Measurements from ENCODE around the gene CEP19.
A peak's percentile ranks its signal among the peaks of the same experiment; 100 is the strongest.
"Not testable (repeated sequence)": the region's sequence is repeated elsewhere in the genome, so short reads cannot be mapped to it uniquely, and the experiment has no call there.

Gene CEP19

GRCh38 chr3:196711838-196712513, at the start of gene CEP19, which contains the start of gene PIGX:
Gene CEP19, minus strand, starts transcription at chr3:196712250. Its CDS starts 3,593 bp downstream, at chr3:196708657.
Gene PIGX, plus strand, starts transcription at chr3:196712377.
- DNase-seq (ENCODE audit: low read depth in 2 of 2) = peak; percentile 75 to 84

- DNase-seq (ENCODE audit: low read depth in 2 of 2) = no peak
Measured at GRCh38 chr3:196757876-196758739, 46.1 kb upstream of the CEP19 start.

GRCh38 chr3:196756732-196757131, 44.7 kb upstream of the CEP19 start:
- no peak for DNase-seq (ENCODE audit: low read depth in 2 of 2)

GRCh38 chr3:196754091-196754981, 42.3 kb upstream of the CEP19 start:
- DNase-seq (ENCODE audit: low read depth in 2 of 2) = no peak

GRCh38 chr3:196753201-196753600, 41.2 kb upstream of the CEP19 start:
- DNase-seq (ENCODE audit: low read depth in 2 of 2) = no peak

- no peak for DNase-seq (ENCODE audit: low read depth in 2 of 2)
Measured at GRCh38 chr3:196749125-196749524, 37.1 kb upstream of the CEP19 start.

GRCh38 chr3:196743569-196743968, 31.5 kb upstream of the CEP19 start:
- DNase-seq (ENCODE audit: low read depth in 2 of 2) = not testable (repeated sequence)

- DNase-seq (ENCODE audit: low read depth in 2 of 2) = no peak
Measured at GRCh38 chr3:196741249-196741889, 29.3 kb upstream of the CEP19 start.

- no peak for DNase-seq (ENCODE audit: low read depth in 2 of 2)
Measured at GRCh38 chr3:196740481-196741248, 28.6 kb upstream of the CEP19 start.

- peak; percentile 80 to 83 for DNase-seq (ENCODE audit: low read depth in 2 of 2)
Measured at GRCh38 chr3:196739671-196740480, 27.8 kb upstream of the CEP19 start, which contains the start of gene PAK2. Gene PAK2, plus strand, starts transcription at chr3:196739857. Its CDS starts 42,790 bp downstream, at chr3:196782647.

- DNase-seq (ENCODE audit: low read depth in 2 of 2) = no peak
Measured at GRCh38 chr3:196737655-196738054, 25.6 kb upstream of the CEP19 start.

GRCh38 chr3:196736670-196737374, 24.8 kb upstream of the CEP19 start:
- DNase-seq (ENCODE audit: low read depth in 2 of 2) = no peak

GRCh38 chr3:196735751-196736150, 23.7 kb upstream of the CEP19 start:
- no peak for DNase-seq (ENCODE audit: low read depth in 2 of 2)

- no peak for DNase-seq (ENCODE audit: low read depth in 2 of 2)
Measured at GRCh38 chr3:196726788-196727675, 15.0 kb upstream of the CEP19 start.

GRCh38 chr3:196721097-196721496, 9.0 kb upstream of the CEP19 start:
- DNase-seq (ENCODE audit: low read depth in 2 of 2) = no peak

GRCh38 chr3:196717162-196717561, 5.1 kb upstream of the CEP19 start:
- DNase-seq (ENCODE audit: low read depth in 2 of 2) = not testable (repeated sequence)

- DNase-seq (ENCODE audit: low read depth in 2 of 2) = peak in 1 of 2 donors; percentile 48
Measured at GRCh38 chr3:196712514-196713413, 714 bp upstream of the CEP19 start.
